Measurements from ENCODE around the gene CCSER1.

Gene CCSER1

GRCh38 chr4:91222014-91222413 is 1094.8 kb downstream of the CCSER1 start:
- TF ChIP-seq CTCF (IDR thresholded peaks at IDR 0.05; ENCODE audit: extremely low read depth, missing control alignments) = no peak
- no peak for DNase-seq (ENCODE audit: low spot score)

- no peak for TF ChIP-seq CTCF (IDR thresholded peaks at IDR 0.05; ENCODE audit: extremely low read depth, missing control alignments)
- no peak for DNase-seq (ENCODE audit: low spot score)
Observed at GRCh38 chr4:91226867-91227266, 1099.7 kb downstream of the CCSER1 start.

GRCh38 chr4:91228659-91229058 is 1101.5 kb downstream of the CCSER1 start:
- no peak for TF ChIP-seq CTCF (IDR thresholded peaks at IDR 0.05; ENCODE audit: extremely low read depth, missing control alignments)
- no peak for DNase-seq (ENCODE audit: low spot score)

- no peak for TF ChIP-seq CTCF (IDR thresholded peaks at IDR 0.05; ENCODE audit: extremely low read depth, missing control alignments)
- no peak for DNase-seq (ENCODE audit: low spot score)
Observed at GRCh38 chr4:91233164-91233563, 1106.0 kb downstream of the CCSER1 start.

- TF ChIP-seq CTCF (IDR thresholded peaks at IDR 0.05; ENCODE audit: extremely low read depth, missing control alignments) = no peak
- no peak for DNase-seq (ENCODE audit: low spot score)
Observed at GRCh38 chr4:91243132-91243531, 1115.9 kb downstream of the CCSER1 start.

- no peak for TF ChIP-seq CTCF (IDR thresholded peaks at IDR 0.05; ENCODE audit: extremely low read depth, missing control alignments)
- DNase-seq (ENCODE audit: low spot score) = no peak
Observed at GRCh38 chr4:91256043-91256442, 1128.8 kb downstream of the CCSER1 start.

- DNase-seq (ENCODE audit: low spot score) = no peak
- TF ChIP-seq CTCF (IDR thresholded peaks at IDR 0.05; ENCODE audit: extremely low read depth, missing control alignments) = no peak
Observed at GRCh38 chr4:91256751-91257150, 1129.6 kb downstream of the CCSER1 start.
